NCI-H2029 treated with DMSO at 0.1 percent for 48 hours (cell line): ENCODE measurements around the gene GPR173.

Experiments used
- DNase-seq: peaks from one replicate; lab custom pipeline; 2025; lab: John Stamatoyannopoulos, UW

The GPR173 gene

GRCh38 chrX:53048169-53049126 lies at the start of gene GPR173:
GPR173 (plus strand) TSS chrX:53048789; CDS start chrX:53076622, 27,833 bp downstream.
- no peak for DNase-seq

DNA sequence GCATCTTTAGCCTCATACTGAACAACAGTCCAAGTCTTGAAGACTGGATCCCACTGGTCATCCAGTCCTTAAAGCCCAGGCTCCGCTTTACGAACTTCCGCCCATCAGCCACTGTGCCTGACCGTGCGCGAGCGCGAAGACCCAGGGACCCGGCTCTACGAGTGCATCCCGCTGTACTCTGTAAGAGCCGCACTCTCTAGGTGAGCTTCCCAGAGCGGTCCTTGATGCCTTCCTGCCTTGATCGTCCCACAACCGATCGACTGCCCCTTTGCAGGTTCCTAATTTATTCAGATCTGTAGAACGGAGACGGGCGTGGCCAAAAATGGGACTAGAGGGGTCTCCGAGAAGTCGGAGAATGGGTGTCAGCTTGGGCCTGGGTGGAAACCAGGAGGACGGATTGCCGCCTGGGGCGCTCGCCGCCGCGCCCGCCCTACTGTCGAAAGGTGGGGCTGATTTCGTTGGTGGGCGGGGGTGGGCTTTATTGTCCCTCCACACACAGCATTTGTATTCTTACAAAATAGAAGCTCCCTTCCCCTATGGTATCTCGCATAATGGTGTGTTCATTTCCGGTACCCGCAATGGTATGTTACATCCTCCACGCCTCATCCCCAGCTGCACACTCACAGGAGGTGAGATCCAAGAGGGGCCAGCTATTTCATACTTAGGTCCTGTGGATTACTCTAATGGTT lies 48.0 kb upstream of the GPR173 start:
- DNase-seq = no peak

DNA sequence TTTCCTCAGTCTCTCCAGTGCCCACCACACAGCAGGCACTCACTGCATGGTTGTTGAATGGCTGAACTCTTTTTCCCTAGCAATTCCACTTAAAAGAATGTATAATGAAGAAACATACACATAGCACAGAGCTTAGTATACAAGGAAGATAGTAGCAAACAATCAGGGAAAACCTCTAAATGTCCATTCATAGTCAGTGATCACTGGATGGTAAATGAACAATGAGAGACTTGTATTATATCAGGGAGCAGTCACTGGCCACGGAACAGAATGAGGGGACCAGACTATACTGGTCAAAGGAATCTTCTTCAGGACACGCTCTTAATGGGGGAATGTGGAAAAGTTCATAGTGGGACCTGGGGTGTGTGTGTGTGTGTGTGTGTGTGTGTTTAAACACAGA lies 46.6 kb upstream of the GPR173 start:
- DNase-seq = no peak

- no peak for DNase-seq
These were observed 45.5 kb upstream of the GPR173 start for GRCh38 chrX:53003111-53003510.

- no peak for DNase-seq
These were observed 44.6 kb upstream of the GPR173 start for GRCh38 chrX:53004038-53004437.

GRCh38 chrX:53004811-53005210 lies 43.8 kb upstream of the GPR173 start:
- no peak for DNase-seq

DNA sequence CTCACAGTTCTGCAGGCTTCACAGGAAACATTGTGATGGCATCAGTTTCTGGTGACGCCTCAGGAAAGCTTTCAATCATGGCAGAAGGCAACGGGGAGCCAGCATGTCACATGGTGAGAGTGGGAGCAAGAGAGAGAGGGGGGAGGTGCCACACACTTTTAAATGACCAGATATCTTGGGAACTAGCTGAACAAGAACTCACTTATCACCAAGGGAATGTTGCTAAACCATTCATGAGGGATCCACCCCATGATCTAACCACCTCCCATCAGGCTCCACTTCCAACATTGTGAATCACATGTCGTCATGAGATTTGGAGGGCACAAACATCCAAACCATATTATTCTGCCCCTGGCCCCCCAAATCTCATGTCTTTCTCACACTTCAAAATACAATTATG lies 43.3 kb upstream of the GPR173 start:
- no peak for DNase-seq

DNA sequence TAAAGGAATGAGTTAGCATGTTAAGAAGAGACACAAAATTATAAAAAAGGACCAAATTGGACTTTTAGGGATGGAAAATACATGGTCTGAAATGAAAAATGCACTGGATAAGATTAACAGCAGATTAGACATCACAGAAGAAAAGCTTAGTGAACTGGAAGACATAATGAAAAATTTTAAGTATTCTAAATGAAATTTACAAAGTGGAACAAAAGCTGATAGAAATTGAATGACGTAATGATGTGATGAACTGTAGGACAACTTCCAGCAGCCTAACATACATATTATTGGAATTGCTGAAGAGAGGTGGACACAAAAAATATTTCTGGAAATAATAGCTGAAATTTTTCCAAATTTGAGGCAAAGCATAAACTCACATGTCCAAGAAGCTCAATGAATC lies 39.6 kb upstream of the GPR173 start:
- DNase-seq = no peak

GRCh38 chrX:53013291-53013690 lies 35.3 kb upstream of the GPR173 start:
- DNase-seq = no peak

DNA sequence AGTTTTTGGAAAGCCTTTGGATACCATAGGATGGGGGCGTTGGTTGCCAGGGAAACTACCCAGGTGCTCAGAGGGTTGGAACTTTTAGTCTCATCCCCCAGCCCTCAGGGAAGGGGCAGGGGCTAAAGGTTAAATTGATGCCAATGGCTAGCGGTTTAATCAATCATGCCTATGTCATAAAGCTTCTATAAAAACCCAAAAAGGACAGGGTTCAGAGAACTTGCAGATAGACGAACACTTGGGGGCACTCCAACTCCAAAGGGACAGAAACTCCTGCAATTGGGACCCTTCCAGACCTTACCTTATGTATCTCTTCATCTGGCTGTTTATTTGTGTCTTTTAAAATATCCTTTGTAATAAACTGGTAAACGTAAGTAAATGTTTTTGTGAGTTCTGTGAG lies 30.0 kb upstream of the GPR173 start:
- DNase-seq = no peak

DNA sequence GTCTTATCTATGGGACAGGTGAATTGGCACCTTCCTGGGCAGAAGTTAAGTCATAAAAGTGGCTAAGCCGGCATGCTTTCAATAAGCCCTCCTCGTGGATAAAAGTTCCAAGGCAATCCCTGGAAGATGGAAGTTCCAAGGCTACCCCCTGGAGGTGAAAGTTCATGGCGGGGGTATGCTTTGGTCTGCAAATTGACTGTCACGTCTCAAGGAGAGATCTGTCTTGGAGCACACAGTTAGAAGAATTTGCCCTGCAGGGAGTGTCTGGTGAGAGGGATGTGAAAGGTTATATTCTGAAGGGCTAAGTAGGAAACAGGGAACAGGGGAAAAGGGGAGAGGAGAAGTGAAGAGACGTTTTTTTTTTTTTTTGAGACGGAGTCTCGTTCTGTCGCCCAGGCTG lies 26.2 kb upstream of the GPR173 start:
- no peak for DNase-seq

DNA sequence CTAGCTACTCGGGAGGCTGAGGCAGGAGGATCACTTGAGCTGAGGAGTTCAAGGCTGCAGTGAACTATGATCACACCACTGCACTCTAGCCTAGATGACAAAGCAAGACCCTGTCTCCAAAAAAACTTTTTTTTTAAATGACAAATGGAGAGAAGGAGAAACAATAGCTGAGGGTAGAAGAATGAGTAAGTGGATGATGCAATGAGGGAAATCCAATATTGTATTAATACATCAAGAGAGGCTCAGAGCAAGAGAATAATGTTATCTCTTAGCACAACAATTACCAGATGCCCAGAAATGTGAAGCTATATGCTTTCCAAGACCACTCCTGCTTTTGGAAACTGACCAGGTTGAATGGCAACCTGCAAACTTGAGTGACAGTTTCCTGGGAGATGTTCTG lies 19.9 kb upstream of the GPR173 start:
- DNase-seq = no peak

DNA sequence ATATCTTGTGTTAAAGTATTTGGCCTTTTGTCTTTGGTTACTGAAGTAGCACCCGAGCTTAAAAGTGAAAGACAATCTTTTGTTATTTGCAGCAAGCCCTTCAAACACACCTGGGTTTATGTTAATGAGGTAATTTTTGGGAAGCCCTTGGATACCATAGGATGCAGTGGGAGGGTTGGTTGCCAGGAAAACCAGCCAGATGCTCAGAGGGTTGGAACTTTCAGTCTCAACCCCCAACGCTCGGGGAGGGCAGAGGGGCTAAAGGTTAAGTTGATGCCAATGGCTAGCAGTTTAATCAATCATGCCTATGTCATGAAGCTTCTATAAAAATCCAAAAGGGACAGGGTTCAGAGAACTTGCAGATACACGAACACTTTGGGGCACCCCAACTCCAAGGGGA lies 17.2 kb upstream of the GPR173 start:
- no peak for DNase-seq

DNA sequence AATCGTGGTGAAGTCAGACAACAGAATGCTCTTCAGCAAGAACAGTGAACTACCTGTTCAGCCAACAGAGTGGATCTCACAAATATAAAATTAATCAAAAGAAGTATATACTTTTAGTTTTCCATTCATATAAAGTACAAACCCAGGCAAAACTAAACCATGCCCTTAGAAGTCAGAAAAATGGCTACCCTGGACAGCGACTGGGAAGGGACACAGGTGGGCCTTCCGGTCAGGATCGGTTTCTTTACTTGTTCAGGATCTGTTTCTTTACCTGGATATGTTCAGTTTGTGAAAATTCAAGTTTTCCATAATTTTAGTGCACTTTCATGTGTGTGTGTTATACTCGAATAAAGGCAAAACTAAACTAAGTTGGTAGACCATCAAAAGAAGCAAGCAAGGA lies 12.4 kb upstream of the GPR173 start:
- no peak for DNase-seq

- DNase-seq = no peak
These were observed 9.4 kb upstream of the GPR173 start for GRCh38 chrX:53039236-53039635.

DNA sequence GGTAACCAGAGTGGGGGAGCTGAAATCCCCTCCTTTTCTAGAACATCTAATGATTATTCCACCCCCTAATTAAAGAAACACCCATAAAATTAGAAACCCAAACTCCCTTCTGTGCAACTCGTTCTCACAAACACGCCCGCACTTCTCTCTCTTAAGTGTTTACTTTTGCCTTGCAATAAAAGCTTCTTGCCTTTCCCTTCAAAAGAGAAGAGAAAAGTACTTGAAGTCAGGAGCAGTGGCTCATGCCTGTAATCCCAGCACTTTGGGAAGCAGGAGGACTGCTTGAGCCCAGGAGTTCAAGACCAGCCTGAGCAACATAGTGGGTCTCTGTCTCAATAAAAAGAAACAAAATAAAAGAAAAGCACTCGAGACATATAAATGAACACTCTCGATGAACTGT lies 3.6 kb upstream of the GPR173 start:
- no peak for DNase-seq

DNA sequence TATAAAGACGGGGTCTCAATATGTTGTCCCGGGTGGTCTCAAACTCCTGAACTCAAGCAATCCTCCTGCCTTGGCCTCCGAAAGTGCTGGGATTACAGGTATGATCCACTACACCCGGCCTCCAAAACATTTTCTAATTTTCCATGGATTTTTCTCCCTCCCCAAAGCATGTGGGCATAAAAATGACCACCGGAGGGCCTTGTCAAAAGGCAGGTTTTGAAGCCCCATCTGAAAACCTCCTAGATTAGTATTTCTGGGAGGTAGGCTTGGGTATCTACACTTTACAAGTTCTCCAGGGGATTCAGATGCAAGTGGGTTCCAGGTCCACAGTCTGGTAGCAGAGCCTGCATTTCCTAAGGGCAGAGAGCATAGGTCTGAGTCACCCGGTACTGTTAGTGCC lies 1.4 kb upstream of the GPR173 start:
- no peak for DNase-seq

GRCh38 chrX:53049127-53049517 lies 533 bp downstream of the GPR173 start:
- no peak for DNase-seq

- no peak for DNase-seq
These were observed 2.3 kb downstream of the GPR173 start for GRCh38 chrX:53050841-53051240.

GRCh38 chrX:53055244-53055849 lies 6.8 kb downstream of the GPR173 start:
- DNase-seq = no peak

DNA sequence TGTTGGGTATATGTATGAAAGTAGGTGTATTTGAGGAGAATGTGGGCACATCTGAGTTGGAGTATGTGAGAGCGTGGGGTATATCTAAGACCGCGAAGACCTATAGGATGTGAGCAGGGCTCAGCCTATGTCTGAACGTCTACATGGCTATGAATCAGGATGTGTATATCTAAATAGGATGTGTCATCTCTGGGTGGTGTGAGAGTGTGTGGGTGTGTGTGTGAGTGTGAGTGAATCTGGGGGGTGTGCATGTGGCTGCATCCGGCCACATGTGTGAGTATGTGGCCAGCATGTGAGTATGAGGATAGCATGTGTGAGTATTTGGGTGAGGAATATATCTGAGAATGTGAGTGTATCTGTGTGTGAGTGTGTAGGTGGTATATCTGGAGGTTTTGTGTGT lies 7.7 kb downstream of the GPR173 start:
- DNase-seq = no peak

- no peak for DNase-seq
These were observed 16.5 kb downstream of the GPR173 start for GRCh38 chrX:53065104-53065503.

DNA sequence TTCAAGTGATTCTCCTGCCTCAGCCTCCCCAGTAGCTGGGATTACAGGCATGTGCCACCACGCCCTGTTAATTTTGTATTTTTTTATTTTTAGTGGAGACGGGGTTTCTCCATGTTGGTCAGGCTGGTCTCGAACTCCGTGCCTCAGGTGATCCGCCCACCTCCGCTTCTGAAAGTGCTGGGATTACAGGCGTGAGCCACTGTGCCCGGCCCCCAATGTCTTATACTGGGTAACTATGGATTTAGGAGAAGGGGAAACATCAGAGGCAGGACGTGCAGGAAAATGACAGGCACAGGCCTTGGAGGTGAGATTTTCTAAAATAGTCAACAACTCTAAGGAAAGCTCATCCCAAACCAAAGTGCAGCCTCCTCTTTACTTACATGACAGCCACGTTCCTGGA lies 22.5 kb downstream of the GPR173 start:
- DNase-seq = no peak
